Measurements from ENCODE around the gene CILP.

DNA sequence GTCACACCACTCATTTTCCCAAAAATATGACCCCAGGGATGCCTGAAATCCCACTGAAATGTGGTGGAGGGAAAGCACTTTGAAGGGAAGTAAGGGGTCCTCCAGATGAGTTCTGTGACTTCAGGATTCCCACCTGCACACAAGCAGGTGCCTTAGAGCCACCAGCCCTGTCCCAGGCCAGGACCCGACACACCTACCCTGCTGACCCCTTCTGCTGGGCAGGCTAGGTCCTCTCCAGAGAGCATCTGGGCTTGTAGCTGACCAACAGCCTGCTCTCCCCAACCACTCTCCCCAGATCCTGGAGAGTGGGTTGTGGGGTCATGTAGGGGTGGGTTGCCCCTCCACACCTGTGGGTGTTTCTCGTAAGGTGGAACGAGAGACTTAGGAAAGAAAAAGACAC, 14.9 kb upstream of the CILP start:
- TF ChIP-seq POLR2AphosphoS5 (IDR thresholded peaks at IDR 0.05; ENCODE audit: low read depth), result no peak
- TF ChIP-seq, protein P1, sequence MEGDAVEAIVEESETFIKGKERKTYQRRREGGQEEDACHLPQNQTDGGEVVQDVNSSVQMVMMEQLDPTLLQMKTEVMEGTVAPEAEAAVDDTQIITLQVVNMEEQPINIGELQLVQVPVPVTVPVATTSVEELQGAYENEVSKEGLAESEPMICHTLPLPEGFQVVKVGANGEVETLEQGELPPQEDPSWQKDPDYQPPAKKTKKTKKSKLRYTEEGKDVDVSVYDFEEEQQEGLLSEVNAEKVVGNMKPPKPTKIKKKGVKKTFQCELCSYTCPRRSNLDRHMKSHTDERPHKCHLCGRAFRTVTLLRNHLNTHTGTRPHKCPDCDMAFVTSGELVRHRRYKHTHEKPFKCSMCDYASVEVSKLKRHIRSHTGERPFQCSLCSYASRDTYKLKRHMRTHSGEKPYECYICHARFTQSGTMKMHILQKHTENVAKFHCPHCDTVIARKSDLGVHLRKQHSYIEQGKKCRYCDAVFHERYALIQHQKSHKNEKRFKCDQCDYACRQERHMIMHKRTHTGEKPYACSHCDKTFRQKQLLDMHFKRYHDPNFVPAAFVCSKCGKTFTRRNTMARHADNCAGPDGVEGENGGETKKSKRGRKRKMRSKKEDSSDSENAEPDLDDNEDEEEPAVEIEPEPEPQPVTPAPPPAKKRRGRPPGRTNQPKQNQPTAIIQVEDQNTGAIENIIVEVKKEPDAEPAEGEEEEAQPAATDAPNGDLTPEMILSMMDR (IDR thresholded peaks at IDR 0.05; ENCODE audit: insufficient read depth, low read length), result no peak
- TF ChIP-seq, protein P2, sequence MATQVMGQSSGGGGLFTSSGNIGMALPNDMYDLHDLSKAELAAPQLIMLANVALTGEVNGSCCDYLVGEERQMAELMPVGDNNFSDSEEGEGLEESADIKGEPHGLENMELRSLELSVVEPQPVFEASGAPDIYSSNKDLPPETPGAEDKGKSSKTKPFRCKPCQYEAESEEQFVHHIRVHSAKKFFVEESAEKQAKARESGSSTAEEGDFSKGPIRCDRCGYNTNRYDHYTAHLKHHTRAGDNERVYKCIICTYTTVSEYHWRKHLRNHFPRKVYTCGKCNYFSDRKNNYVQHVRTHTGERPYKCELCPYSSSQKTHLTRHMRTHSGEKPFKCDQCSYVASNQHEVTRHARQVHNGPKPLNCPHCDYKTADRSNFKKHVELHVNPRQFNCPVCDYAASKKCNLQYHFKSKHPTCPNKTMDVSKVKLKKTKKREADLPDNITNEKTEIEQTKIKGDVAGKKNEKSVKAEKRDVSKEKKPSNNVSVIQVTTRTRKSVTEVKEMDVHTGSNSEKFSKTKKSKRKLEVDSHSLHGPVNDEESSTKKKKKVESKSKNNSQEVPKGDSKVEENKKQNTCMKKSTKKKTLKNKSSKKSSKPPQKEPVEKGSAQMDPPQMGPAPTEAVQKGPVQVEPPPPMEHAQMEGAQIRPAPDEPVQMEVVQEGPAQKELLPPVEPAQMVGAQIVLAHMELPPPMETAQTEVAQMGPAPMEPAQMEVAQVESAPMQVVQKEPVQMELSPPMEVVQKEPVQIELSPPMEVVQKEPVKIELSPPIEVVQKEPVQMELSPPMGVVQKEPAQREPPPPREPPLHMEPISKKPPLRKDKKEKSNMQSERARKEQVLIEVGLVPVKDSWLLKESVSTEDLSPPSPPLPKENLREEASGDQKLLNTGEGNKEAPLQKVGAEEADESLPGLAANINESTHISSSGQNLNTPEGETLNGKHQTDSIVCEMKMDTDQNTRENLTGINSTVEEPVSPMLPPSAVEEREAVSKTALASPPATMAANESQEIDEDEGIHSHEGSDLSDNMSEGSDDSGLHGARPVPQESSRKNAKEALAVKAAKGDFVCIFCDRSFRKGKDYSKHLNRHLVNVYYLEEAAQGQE (IDR thresholded peaks at IDR 0.05; ENCODE audit: insufficient replicate concordance, low read depth), result no peak
